Tibial nerve (tissue), 3 donors: ENCODE data around the gene BTBD7.

Experiments
- CTCF ChIP-seq, 5 experiments: fragments of 200-600 bp in 3 of 5; fragments of 450-650 bp in 2 of 5; sonication (generic) in 3 of 5; IDR thresholded peaks; one replicate each; pipeline ENCODE4 v1.5.1; 2016 to 2019; ENCODE audit warnings: antibody characterized with exemption in 5 of 5, mild to moderate bottlenecking in 3 of 5, moderate library complexity in 2 of 5
- POLR2A ChIP-seq, 2 donors: fragments of 450-650 bp; IDR thresholded peaks; one replicate each; pipeline ENCODE4 v1.6.1; 2017; ENCODE audit warnings: antibody characterized with exemption in 2 of 2, mild to moderate bottlenecking in 2 of 2, moderate library complexity in 2 of 2

- TF ChIP-seq CTCF (IDR thresholded peaks at IDR 0.05) = peak in 1 of 5 experiments; percentile 39
- no peak for TF ChIP-seq POLR2A (IDR thresholded peaks at IDR 0.05)
Measured at GRCh38 chr14:93219103-93219726, 113.6 kb downstream of the BTBD7 start.
